DMS153 treated with DMSO at 0.1 percent for 48 hours (cell line): Measurements from ENCODE around the gene TRIM17.
A peak's percentile ranks its signal among the peaks of the same experiment; 100 is the strongest.
"Not testable (repeated sequence)": the region's sequence is repeated elsewhere in the genome, so short reads cannot be mapped to it uniquely, and the experiment has no call there.

Experiments
- DNase-seq: peaks from one replicate; lab custom pipeline; 2025; ENCODE audit not compliant: unreplicated experiment; lab: John Stamatoyannopoulos, UW

The TRIM17 gene

GRCh38 chr1:228448372-228448771, 31.7 kb upstream of the TRIM17 start:
- DNase-seq: no peak

- no peak for DNase-seq
Measured at GRCh38 chr1:228446852-228447251, 30.2 kb upstream of the TRIM17 start.

DNA sequence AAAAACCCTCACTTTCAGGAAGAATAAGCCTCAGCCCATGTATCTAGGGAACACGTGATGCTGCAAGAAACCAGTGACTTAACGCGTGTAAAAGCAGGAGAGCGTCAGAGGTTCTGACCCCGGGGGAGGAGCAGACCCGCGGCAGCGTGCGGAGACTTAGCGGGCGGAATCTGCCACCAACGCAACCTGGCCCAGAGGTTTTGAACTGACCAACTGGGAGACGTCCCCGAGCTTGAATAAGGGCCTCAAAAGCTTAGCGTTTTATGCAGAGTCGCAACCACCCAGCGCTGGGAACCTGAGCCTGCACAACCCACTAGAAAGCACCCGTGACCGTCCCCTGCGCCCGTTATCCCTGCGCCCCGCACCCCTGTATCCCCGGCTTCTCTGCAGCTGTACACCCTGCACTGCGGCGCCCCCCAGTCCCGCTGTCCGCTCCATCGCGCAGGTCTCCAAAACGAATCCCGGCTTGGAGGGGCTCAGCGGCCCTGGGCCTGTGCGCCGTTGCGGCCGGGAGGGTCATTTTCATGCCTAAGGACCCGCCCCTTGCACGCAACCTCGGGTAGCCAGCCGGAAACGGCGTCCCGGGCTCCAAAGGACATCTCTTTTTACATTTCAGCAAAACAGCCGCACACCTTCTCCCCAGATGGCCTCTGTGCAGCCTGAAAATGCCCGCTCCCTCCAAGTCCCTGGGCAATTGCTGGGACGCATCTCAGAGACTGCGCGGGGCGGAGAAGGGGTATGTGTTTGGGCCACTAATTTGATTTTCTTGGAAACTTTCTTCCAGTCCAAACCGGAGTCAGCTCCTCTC, 29.4 kb upstream of the TRIM17 start:
- peak; percentile 18 for DNase-seq

DNA sequence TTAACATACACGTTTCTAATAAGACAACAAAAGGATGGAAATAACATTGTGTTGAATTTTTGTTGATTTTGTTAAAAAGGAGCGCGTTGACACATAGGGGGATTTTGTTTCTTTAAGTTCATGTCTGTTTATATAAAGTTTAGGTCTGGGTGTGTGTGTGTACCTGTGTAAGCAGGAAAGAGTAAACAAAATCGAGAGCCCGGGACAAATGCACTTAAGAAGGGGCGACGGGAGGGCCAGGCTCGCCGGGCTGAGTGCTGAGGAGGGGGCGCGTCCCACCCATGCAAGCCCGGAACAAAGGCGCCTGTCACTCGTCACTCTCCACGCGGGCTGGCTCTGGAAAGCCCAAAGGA, 28.8 kb upstream of the TRIM17 start:
- DNase-seq: no peak

DNA sequence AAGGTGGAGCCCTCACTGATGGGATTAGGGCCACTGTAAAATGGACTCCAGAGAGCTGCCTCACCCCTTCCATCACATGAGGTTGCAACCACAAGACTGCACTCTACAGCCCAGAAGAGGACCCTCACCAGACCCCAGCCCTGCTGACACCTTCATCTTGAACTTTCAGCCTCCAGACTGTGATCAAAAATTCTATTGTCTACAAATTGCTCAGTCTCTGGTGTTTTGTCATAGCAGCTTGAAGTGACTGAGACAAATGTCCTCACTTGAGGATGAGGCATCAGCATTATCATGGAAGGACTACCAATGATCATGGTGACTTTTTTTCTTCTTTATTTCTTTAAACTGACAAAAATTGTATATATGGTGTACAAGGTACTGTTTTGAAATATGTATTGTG, 26.7 kb upstream of the TRIM17 start:
- no peak for DNase-seq

GRCh38 chr1:228440761-228441500, 24.3 kb upstream of the TRIM17 start:
- no peak for DNase-seq

DNA sequence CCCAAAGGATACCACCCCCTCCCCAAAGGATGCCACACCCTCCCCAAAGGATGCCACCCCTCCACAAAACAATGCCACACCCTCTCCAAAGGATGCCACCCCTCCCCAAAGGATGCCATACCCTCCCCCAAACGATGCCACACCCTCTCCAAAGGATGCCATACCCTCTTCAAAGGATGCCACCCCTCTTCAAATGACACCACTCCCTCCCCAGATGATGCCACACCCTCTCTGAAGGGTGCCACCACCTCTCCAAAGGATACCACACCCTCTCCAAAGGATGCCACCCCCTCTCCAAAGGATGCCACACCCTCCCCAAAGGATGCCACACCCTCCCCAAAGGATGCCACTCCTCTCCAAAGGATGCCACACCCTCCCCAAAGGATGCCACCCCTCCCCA, 21.6 kb upstream of the TRIM17 start:
- no peak for DNase-seq

- DNase-seq: no peak
Measured at GRCh38 chr1:228437424-228437962, 20.8 kb upstream of the TRIM17 start.

DNA sequence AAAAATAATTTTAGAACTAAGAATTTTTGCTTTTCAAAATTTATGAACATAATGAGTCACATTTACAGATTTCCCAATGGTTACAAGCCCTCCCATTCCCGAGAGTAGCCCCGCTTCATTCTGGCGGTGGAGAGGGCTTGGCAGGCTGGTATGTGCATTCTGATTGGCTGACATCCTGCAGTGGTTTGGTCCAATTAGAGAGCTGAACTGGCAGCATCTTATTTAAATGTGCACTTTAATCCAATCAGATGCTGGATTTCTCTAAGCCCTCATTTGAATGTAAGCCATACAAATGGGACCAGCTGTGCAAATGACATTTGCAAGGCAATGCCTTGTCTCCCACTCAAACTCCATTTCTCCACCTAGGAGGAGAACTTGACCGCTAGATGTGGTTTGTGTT, 18.0 kb upstream of the TRIM17 start:
- DNase-seq: no peak

- DNase-seq: not testable (repeated sequence)
Measured at GRCh38 chr1:228433337-228434053, 16.8 kb upstream of the TRIM17 start.

DNA sequence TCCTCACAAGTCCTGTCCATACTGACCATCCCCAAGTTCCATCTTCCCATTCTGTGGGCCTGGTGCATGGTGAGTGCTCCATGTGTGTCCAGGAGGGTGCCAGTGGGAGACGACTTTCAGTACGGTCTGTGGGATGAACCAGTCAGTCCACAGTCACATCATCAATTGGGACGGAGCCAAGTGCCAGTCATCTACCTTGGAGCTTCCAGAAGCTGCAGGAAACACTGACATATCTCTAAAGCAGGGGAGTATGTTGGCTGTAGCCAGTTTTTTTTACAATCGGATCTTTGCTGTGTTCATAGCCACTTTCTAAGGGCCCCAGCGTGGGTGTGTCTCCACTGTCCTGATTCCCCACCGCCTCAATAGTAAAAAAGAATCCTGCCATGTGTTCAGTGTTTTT, 13.6 kb upstream of the TRIM17 start:
- no peak for DNase-seq

DNA sequence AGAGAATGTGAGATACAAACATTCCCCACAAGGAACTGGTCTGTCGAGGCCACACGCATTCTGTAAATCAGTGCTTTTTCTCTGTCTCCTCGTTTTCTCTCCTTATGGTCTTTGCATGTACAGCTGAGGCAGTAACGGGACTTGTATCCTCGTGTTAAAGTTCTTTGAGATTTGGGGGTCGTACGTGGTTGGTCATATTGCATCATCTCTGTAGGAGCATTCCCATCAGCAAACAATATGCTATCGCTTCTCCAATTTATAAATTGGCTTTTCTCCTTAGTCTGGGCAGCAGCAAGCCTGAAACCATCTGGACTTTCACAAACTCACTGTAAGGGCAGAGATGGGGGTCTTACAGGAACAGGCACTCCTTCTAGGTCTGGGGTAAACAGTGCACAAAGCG, 13.0 kb upstream of the TRIM17 start:
- DNase-seq: no peak

DNA sequence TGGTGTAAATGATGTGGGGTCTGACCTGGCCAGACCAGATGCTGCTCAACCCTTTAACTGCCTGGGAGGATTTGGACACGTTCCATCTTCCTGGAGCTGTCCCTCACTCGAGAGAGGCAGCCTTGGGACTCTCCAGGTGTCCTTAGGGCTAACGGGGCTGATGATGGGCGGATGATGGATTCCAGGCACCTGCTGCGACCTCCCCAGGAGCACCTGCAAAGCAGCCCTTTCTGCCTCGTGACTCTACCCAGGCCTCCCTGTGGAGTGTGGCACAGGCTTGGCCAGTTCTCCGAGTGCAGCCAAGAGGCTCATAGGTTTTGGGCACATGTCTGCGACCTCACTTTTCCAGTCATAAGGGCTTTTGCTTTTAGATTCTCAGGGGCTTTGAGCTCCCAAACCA, 12.3 kb upstream of the TRIM17 start:
- no peak for DNase-seq

DNA sequence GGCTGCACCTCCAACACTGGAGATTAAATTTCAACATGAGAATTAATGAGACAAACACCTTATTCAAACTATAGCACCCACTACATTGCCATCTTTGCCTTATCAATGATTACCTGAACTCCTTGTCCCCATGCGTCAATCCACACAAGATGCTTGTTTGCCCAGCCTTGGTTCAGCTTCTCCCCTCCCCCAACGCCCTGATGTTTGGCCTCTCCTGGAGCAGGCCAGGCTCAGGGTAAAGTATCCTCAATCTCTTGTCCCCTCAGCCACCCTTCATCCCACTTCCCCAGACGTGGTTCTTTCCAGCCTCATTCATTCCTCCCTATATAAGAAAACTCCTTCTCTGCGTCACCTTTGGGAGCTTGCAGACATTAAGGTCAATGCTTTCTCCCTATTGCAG, 11.8 kb upstream of the TRIM17 start:
- no peak for DNase-seq

DNA sequence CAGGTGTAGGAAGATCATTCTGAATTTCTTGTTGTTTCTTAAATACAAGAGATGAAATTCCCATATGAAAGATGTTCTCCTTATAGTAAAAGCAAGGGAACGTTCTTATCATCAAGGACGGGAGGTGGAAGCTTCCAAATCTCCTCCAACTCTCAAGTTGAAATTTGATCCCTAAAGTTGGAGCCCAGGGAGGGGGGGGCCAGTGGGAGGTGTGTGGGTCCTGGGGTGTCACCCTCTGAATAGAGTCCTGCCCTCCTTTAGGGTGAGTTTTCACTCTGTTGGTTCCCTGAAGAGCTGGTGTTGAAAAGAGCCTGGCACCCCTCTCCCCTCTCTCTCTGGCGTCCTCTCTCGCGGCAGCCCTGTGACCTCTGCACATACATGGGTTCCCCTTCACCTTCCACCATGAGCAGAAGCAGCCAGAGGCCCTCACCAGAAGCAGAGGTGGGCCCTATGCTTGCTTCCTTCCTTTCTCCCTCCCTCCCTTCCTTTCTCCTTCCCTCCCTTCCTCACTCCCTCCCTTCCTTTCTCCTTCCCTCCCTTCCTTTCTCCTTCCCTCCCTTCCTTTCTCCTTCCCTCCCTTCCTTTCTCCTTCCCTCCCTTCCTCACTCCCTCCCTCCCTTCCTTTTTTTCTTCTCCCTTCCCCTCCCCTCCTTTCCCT, 10.0 kb upstream of the TRIM17 start:
- no peak for DNase-seq

- no peak for DNase-seq
Measured at GRCh38 chr1:228424685-228425660, 8.3 kb upstream of the TRIM17 start.

- DNase-seq: no peak
Measured at GRCh38 chr1:228423404-228424053, 6.9 kb upstream of the TRIM17 start.

DNA sequence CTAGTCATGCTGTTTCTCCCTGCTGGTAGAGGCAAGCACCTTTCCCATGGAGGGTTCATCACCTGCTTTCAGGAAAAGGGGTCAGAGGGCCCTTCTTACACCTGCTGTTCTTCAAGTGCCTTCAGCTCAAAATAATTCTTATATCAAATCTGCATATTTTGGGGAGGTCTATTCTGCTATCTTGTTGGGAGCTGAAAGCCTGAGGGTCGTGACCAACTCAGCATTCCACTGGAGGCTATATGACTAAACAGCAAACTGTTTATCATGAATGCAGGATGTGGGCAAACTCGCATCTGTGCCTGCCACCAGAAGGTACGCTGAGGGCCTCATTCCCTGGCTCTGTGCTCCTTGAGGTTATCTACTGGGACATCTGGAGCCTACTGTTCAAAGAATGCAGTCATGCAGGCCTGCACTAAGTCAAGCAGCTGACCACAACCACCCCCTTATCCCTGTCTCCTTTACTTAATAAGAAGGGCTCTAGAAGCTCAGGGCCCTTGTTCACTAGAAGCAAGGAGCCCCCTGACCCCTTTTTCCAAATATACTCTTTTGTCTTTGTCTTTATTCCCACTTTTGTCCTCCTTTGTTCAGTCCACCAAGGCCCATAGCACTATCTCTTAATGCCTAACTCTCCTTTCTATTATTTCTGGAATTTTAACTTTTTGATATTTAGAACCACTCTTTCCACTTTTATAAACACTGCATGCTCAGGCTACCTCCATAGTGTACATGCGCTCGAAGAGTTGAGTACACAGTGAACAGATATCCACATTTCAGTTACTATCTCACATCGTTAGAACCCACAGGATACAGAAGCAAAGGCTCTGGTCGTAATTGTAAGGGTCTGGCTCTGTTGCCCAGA, 4.5 kb upstream of the TRIM17 start:
- DNase-seq: no peak
